DOHH2 (cell line): ENCODE measurements around the gene KPNA6.

Source experiments
- CTCF ChIP-seq: fragments of 200-600 bp; sonication (generic); IDR thresholded peaks from one replicate; pipeline ENCODE4 v1.5.1; 2014; ENCODE audit warnings: antibody characterized with exemption, mild to moderate bottlenecking, low read depth, low read length; ENCODE audit not compliant: poor library complexity, severe bottlenecking
- EZH2phosphoT487 ChIP-seq: fragments of 200-600 bp; sonication (generic); IDR thresholded peaks from 2 replicates; pipeline ENCODE4 v1.6.1; 2017; ENCODE audit warnings: borderline replicate concordance, mild to moderate bottlenecking, antibody characterized with exemption, low read length, moderate library complexity, mixed read lengths

- TF ChIP-seq EZH2phosphoT487 (no peak), CTCF (no peak)
These were observed 88.3 kb downstream of the KPNA6 start for GRCh38 chr1:32195972-32196823.
